H1 (cell line): ENCODE measurements around the gene GRID1. TPM values are rescaled to one million over a fixed set of nuclear protein-coding genes. Genes with fewer than 3 reads are reported as not detected.

Experiments used
- CTCF ChIA-PET: fragments of 300-600 bp; sonication (Branson Sonifier 250); formaldehyde crosslinking; loops from one replicate; lab custom pipeline; 2021; ENCODE audit not compliant: partially characterized antibody; lab: Charles Lee
- POLR2A ChIA-PET: fragments of 300-600 bp; sonication (Branson Sonifier 250); formaldehyde crosslinking; loops from one replicate; lab custom pipeline; 2021; ENCODE audit warnings: inconsistent platforms; ENCODE audit not compliant: partially characterized antibody; lab: Charles Lee
- DNase-seq, 2 experiments: peaks; one replicate each; pipeline versions ENCODE4 v3.0.0 to v3.0.0-alpha.2; 2010 to 2022; ENCODE audit warnings: low spot score in 2 of 2, low read depth in 1 of 2, mixed read lengths in 1 of 2
- FAIRE-seq: peaks from 2 replicates; lab custom pipeline; 2011; peaks lifted over from hg19 to GRCh38; lab: Jason Lieb, UNC
- H2AFZ ChIP-seq: 2 replicates; pipeline ENCODE4 v1.8.1; 2012; ENCODE audit warnings: low read length, inconsistent platforms
- H2AK5ac ChIP-seq: 2 replicates; pipeline ENCODE4 v1.6.1; 2013; ENCODE audit warnings: low read depth, low read length
- H2BK120ac ChIP-seq: replicated peaks from 2 replicates; pipeline ENCODE3; 2013; ENCODE audit warnings: low read depth, low read length, inconsistent platforms
- H2BK12ac ChIP-seq: 2 replicates; pipeline ENCODE4 v1.6.1; 2013; ENCODE audit warnings: low read depth, low read length
- H2BK15ac ChIP-seq: 2 replicates; pipeline ENCODE4 v1.6.1; 2013; ENCODE audit warnings: low read length
- H2BK20ac ChIP-seq: 2 replicates; pipeline ENCODE4 v1.6.1; 2013; ENCODE audit warnings: low read length
- H2BK5ac ChIP-seq: 2 replicates; pipeline ENCODE4 v1.6.1; 2013; ENCODE audit warnings: low read depth, low read length
- H3K14ac ChIP-seq: 2 replicates; pipeline ENCODE4 v1.6.1; 2013; ENCODE audit warnings: inconsistent platforms; ENCODE audit not compliant: insufficient read length
- H3K18ac ChIP-seq: 2 replicates; pipeline ENCODE4 v1.6.1; 2013; ENCODE audit warnings: low read length; ENCODE audit errors: extremely low read depth
- H3K23ac ChIP-seq: 2 replicates; pipeline ENCODE4 v1.6.1; 2013; ENCODE audit warnings: inconsistent platforms; ENCODE audit not compliant: insufficient read length
- H3K23me2 ChIP-seq: 2 replicates; pipeline ENCODE4 v1.6.1; 2013; ENCODE audit warnings: low read depth, low read length
- H3K27ac ChIP-seq: 2 replicates; pipeline ENCODE4 v1.6.1; 2011; ENCODE audit warnings: low read depth, low read length, inconsistent platforms
- H3K27me3 ChIP-seq, 4 experiments: replicated peaks in 1 of 4; 1 replicate in 1 of 4; 2 replicates in 3 of 4; pipeline versions ENCODE4 v1.6.1 to v1.8.1; 2011 to 2013; ENCODE audit warnings: low read length in 3 of 4, mild to moderate bottlenecking in 3 of 4, inconsistent platforms in 2 of 4, mixed read lengths in 2 of 4, moderate library complexity in 1 of 4; ENCODE audit not compliant: control insufficient read depth in 3 of 4, insufficient read depth in 3 of 4; ENCODE audit errors: extremely low read depth in 1 of 4
- H3K36me3 ChIP-seq, 4 experiments: 2 replicates each; pipeline versions ENCODE4 v1.6.1 to v1.8.1; 2011 to 2013; ENCODE audit warnings: mild to moderate bottlenecking in 4 of 4, low read length in 3 of 4, moderate library complexity in 2 of 4, control low read depth in 1 of 4, inconsistent platforms in 1 of 4; ENCODE audit not compliant: insufficient read depth in 4 of 4, control insufficient read depth in 2 of 4
- H3K4ac ChIP-seq: replicated peaks from 2 replicates; pipeline ENCODE3; 2013; ENCODE audit warnings: low read length, low read depth, mixed read lengths, inconsistent platforms; ENCODE audit not compliant: insufficient read length
- H3K4me1 ChIP-seq, 4 experiments: replicated peaks in 1 of 4; 1 replicate in 1 of 4; 2 replicates in 3 of 4; pipeline versions ENCODE4 v1.6.1 to v1.8.1; 2011 to 2013; ENCODE audit warnings: low read length in 3 of 4, inconsistent platforms in 2 of 4, mixed read lengths in 1 of 4; ENCODE audit not compliant: insufficient read depth in 4 of 4, control insufficient read depth in 3 of 4
- H3K4me2 ChIP-seq, 2 experiments: 2 replicates each; pipeline versions ENCODE4 v1.6.1 to v1.8.1; 2011 to 2013; ENCODE audit warnings: low read depth in 2 of 2, low read length in 2 of 2, control low read depth in 1 of 2, inconsistent platforms in 1 of 2, mild to moderate bottlenecking in 1 of 2; ENCODE audit not compliant: insufficient read depth in 1 of 2
- H3K4me3 ChIP-seq, 4 experiments: fragments of 200-600, 300-600 bp in 1 of 4; sonication (generic), shearing (Covaris generic), sonication (Bioruptor Twin) in 1 of 4; 2 replicates each; pipeline versions ENCODE4 v1.5.1 to v1.8.1; 2011 to 2016; ENCODE audit warnings: low read length in 4 of 4, low read depth in 3 of 4, control low read depth in 2 of 4, inconsistent platforms in 2 of 4, mild to moderate bottlenecking in 2 of 4, mixed read lengths in 1 of 4, moderate library complexity in 1 of 4; ENCODE audit not compliant: insufficient read depth in 2 of 4; ENCODE audit errors: extremely low read depth in 1 of 4
- H3K56ac ChIP-seq: replicated peaks from 2 replicates; pipeline ENCODE3; 2013; ENCODE audit warnings: low read depth, mild to moderate bottlenecking, mixed read lengths, low read length, inconsistent platforms; ENCODE audit not compliant: insufficient read length
- H3K79me1 ChIP-seq: 2 replicates; pipeline ENCODE4 v1.6.1; 2013; ENCODE audit warnings: low read depth, low read length, control low read depth
- H3K79me2 ChIP-seq, 2 experiments: 2 replicates each; pipeline versions ENCODE4 v1.6.1 to v1.8.1; 2012 to 2013; ENCODE audit warnings: low read length in 2 of 2, mild to moderate bottlenecking in 2 of 2, inconsistent platforms in 1 of 2; ENCODE audit not compliant: insufficient read depth in 2 of 2, control insufficient read depth in 1 of 2
- H3K9ac ChIP-seq, 4 experiments: replicated peaks in 1 of 4; 1 replicate in 1 of 4; 2 replicates in 3 of 4; pipeline versions ENCODE4 v1.6.1 to v1.8.1; 2011 to 2013; ENCODE audit warnings: low read depth in 3 of 4, low read length in 3 of 4, control low read depth in 2 of 4, mild to moderate bottlenecking in 2 of 4, moderate library complexity in 2 of 4, inconsistent platforms in 1 of 4; ENCODE audit errors: extremely low read depth in 1 of 4
- H3K9me3 ChIP-seq, 2 experiments: 2 replicates each; pipeline versions ENCODE4 v1.6.1 to v1.8.1; 2012 to 2013; ENCODE audit warnings: mild to moderate bottlenecking in 2 of 2, moderate library complexity in 2 of 2, control low read depth in 1 of 2, inconsistent platforms in 1 of 2, low read depth in 1 of 2, low read length in 1 of 2, mixed read lengths in 1 of 2; ENCODE audit not compliant: insufficient read depth in 2 of 2
- H4K20me1 ChIP-seq, 2 experiments: replicated peaks in 1 of 2; 2 replicates each; pipeline versions ENCODE3 to v1.8.1; 2011 to 2013; ENCODE audit warnings: inconsistent platforms in 2 of 2, low read length in 2 of 2, mild to moderate bottlenecking in 1 of 2; ENCODE audit not compliant: insufficient read depth in 2 of 2, control insufficient read depth in 1 of 2
- H4K5ac ChIP-seq: 2 replicates; pipeline ENCODE4 v1.6.1; 2013; ENCODE audit warnings: low read length, low read depth, mixed read lengths, inconsistent platforms; ENCODE audit not compliant: insufficient read length
- H4K8ac ChIP-seq: 2 replicates; pipeline ENCODE4 v1.8.0; 2013; ENCODE audit warnings: mild to moderate bottlenecking, moderate library complexity, low read length, inconsistent platforms; ENCODE audit not compliant: insufficient read depth; ENCODE audit errors: extremely low read depth
- H4K91ac ChIP-seq: replicated peaks from 2 replicates; pipeline ENCODE3; 2013; ENCODE audit warnings: low read length, mixed read lengths, inconsistent platforms; ENCODE audit not compliant: insufficient read length
- ATF3 ChIP-seq: IDR thresholded peaks from 2 replicates; pipeline ENCODE4 v1.6.1; 2011; ENCODE audit warnings: low read depth, mild to moderate bottlenecking, low read length; ENCODE audit not compliant: insufficient read depth
- BACH1 ChIP-seq: IDR thresholded peaks from 2 replicates; pipeline ENCODE4 v1.6.1; 2012; ENCODE audit warnings: low read length, improper control_type of control experiment
- FOSL1 ChIP-seq: IDR thresholded peaks from 2 replicates; pipeline ENCODE4 v1.6.1; 2011; ENCODE audit warnings: mild to moderate bottlenecking, low read depth, low read length, moderate library complexity; ENCODE audit not compliant: insufficient read depth
- POLR2A ChIP-seq, 2 experiments: IDR thresholded peaks; 1 replicate in 1 of 2; 2 replicates in 1 of 2; pipeline ENCODE4 v1.6.1; 2011; ENCODE audit warnings: low read depth in 2 of 2, low read length in 2 of 2, mild to moderate bottlenecking in 2 of 2; ENCODE audit errors: control extremely low read depth in 1 of 2
- SAP30 ChIP-seq: fragments of 300-600 bp; sonication (generic); IDR thresholded peaks from 2 replicates; pipeline ENCODE4 v1.7.1; 2012; ENCODE audit warnings: low read length, moderate library complexity, mild to moderate bottlenecking, inconsistent platforms; ENCODE audit not compliant: insufficient read depth, insufficient replicate concordance
- SRF ChIP-seq: IDR thresholded peaks from 2 replicates; pipeline ENCODE4 v1.6.1; 2011; ENCODE audit warnings: mild to moderate bottlenecking, low read depth, low read length, moderate library complexity
- WGBS, 2 experiments: shearing (Covaris generic) in 1 of 2; methylation state at CpG; one replicate each; pipeline versions ENCODE4 v1.1.6 to v1.1.7; 2013 to 2015; ENCODE audit warnings: low lambda C conversion rate in 2 of 2, mixed read lengths in 2 of 2, inconsistent platforms in 1 of 2, low coverage in 1 of 2, missing lambda C conversion rate in 1 of 2; ENCODE audit not compliant: insufficient replicate concordance in 2 of 2, insufficient coverage in 1 of 2, insufficient read length in 1 of 2; ENCODE audit errors: extremely low coverage in 1 of 2, missing lambda C conversion rate in 1 of 2; 5-methylcytosine and 5-hydroxymethylcytosine counted together
- polyA plus RNA-seq, 7 experiments: library from polyadenylated mRNA; depleted of rRNA in 3 of 7; stranded (reverse) in 5 of 7; unstranded in 2 of 7; fragments of >200 nt in 5 of 7; fragments of 200-250 nt in 2 of 7; gene quantifications; 1 replicate in 5 of 7; 2 replicates in 1 of 7; 4 replicates in 1 of 7; pipeline versions ENCODE4 v1.2.1 to v1.2.3, GENCODE V29; 2011 to 2013; ENCODE audit warnings: missing spikeins in 2 of 7, mixed read lengths in 2 of 7
- total RNA-seq: library from RNA; stranded (reverse); fragmentation: NEBNext Ultra II Directional; extraction: Animal tissue kit (Norgen Biotek cat#: 25700); gene quantifications from 2 replicates; pipeline ENCODE4 v1.2.1, GENCODE V29; 2021

The GRID1 gene
- total and polyA plus RNA-seq, 2 of the 8 experiments (the other 6 are each of a cell fraction or from before 2014, with no cell fraction given), result 0.22 to 0.30 TPM

GRCh38 chr10:86067436-86068050, 299.1 kb downstream of the GRID1 start:
- no peak overlapping the region for H2AFZ ChIP-seq
- no peak overlapping the region for H2BK5ac ChIP-seq
- H4K5ac ChIP-seq, result no peak overlapping the region
- H3K9me3 ChIP-seq, result no peaks in the 10 kb centered on the region
- H3K27me3 ChIP-seq, result no peaks in the 10 kb centered on the region
- no peaks in the 10 kb centered on the region for H3K4me1 ChIP-seq
- POLR2A ChIA-PET, result no interaction called here
- no peaks in the 10 kb centered on the region for H3K36me3 ChIP-seq
- H3K27ac ChIP-seq, result no peak overlapping the region
- no peak overlapping the region for H3K4me3 ChIP-seq
- FAIRE-seq, result no peak
- no peak overlapping the region for H2BK12ac ChIP-seq
- H2AK5ac ChIP-seq, result no peak overlapping the region
- no peak overlapping the region for H3K56ac ChIP-seq
- no peak overlapping the region for H4K8ac ChIP-seq
- no peaks in the 10 kb centered on the region for H3K79me2 ChIP-seq
- no peak overlapping the region for H3K14ac ChIP-seq
- TF ChIP-seq SAP30 (no peak), POLR2A (IDR thresholded peaks at IDR 0.05; ENCODE audit: control extremely low read depth in 1 of 2, low read depth in 2 of 2, low read length in 2 of 2) (no peak), FOSL1 (no peak), ATF3 (no peak), BACH1 (no peak), SRF (no peak)
- no peak for DNase-seq
- no peak overlapping the region for H2BK20ac ChIP-seq
- H3K23me2 ChIP-seq, result no peaks in the 10 kb centered on the region
- no peak overlapping the region for H3K9ac ChIP-seq
- 82% methylated on average over 5 of the region's 5 CpGs; no CpG with 5 or more reads in 1 of the 2 experiments for WGBS, 2 experiments
- no peak overlapping the region for H2BK15ac ChIP-seq
- H3K79me1 ChIP-seq, result no peaks in the 10 kb centered on the region
- H3K4me2 ChIP-seq, result no peak overlapping the region
- H3K23ac ChIP-seq, result no peak overlapping the region
- CTCF ChIA-PET, result interaction anchor here (1.3 to 1.6 kb wide), 2 partner anchors 11 to 13 kb away, joined by 3 to 5 read pairs; no protein-coding TSS in a partner anchor
- H4K20me1 ChIP-seq, result no peaks in the 10 kb centered on the region
- H3K18ac ChIP-seq, result no peak overlapping the region
- H3K4ac ChIP-seq, result no peak overlapping the region
- no peak overlapping the region for H2BK120ac ChIP-seq
- no peak overlapping the region for H4K91ac ChIP-seq
